GM23338 (cell line): Measurements from ENCODE around the gene DDI2. TPM values are rescaled to one million over a fixed set of nuclear protein-coding genes. Genes with fewer than 3 reads are reported as not detected.

Source experiments
- ATAC-seq: fragments of 200-7000 bp; cut with Tn5 transposase; 3 replicates; pipeline ENCODE4 v1.9.1; 2020
- DNase-seq: peaks from one replicate; pipeline ENCODE4 v3.0.0-alpha.2; 2015; ENCODE audit warnings: low spot score
- H2AFZ ChIP-seq: fragments of 200-600 bp; sonication (generic); 2 replicates; pipeline ENCODE4 v1.8.0; 2016; ENCODE audit warnings: antibody characterized with exemption, mild to moderate bottlenecking, moderate library complexity
- H3F3A ChIP-seq: fragments of 200-600 bp; sonication (generic); replicated peaks from 2 replicates; pipeline ENCODE4 v1.8.0; 2017; ENCODE audit warnings: antibody characterized with exemption, mixed run types, low read depth
- H3K27ac ChIP-seq: fragments of 200-600 bp; sonication (generic); 2 replicates; pipeline ENCODE4 v1.6.1; 2016; ENCODE audit warnings: low read depth
- H3K27me3 ChIP-seq: fragments of 200-600 bp; sonication (generic); 2 replicates; pipeline ENCODE4 v1.8.0; 2016; ENCODE audit warnings: mild to moderate bottlenecking, mixed run types, moderate library complexity; ENCODE audit not compliant: insufficient read depth
- H3K36me3 ChIP-seq: fragments of 200-600 bp; sonication (generic); 2 replicates; pipeline ENCODE4 v1.8.0; 2016; ENCODE audit warnings: mild to moderate bottlenecking; ENCODE audit not compliant: insufficient read depth
- H3K4me1 ChIP-seq: fragments of 200-600 bp; sonication (generic); 2 replicates; pipeline ENCODE4 v1.8.0; 2016; ENCODE audit warnings: mild to moderate bottlenecking, moderate library complexity; ENCODE audit not compliant: insufficient read depth
- H3K4me2 ChIP-seq: fragments of 200-600 bp; sonication (generic); 2 replicates; pipeline ENCODE4 v1.7.1; 2017; ENCODE audit warnings: mixed run types
- H3K4me3 ChIP-seq: fragments of 200-600 bp; sonication (generic); 2 replicates; pipeline ENCODE4 v1.6.1; 2016; ENCODE audit warnings: mixed run types
- H3K79me2 ChIP-seq: fragments of 200-600 bp; sonication (generic); replicated peaks from 2 replicates; pipeline ENCODE4 v1.8.0; 2017; ENCODE audit warnings: mild to moderate bottlenecking; ENCODE audit not compliant: insufficient read depth
- H3K9me2 ChIP-seq: fragments of 200-600 bp; sonication (generic); 2 replicates; pipeline ENCODE4 v1.8.0; 2017; ENCODE audit not compliant: insufficient read depth
- H4K20me1 ChIP-seq: fragments of 200-600 bp; sonication (generic); replicated peaks from 2 replicates; pipeline ENCODE4 v1.8.0; 2017; ENCODE audit warnings: mild to moderate bottlenecking; ENCODE audit not compliant: insufficient read depth
- H3K27ac Mint-ChIP-seq: 2 replicates; pipeline ENCODE4 v1.8.0; 2020; ENCODE audit warnings: inconsistent platforms, mild to moderate bottlenecking, moderate library complexity, mixed read lengths
- H3K27me3 Mint-ChIP-seq: 3 replicates; pipeline ENCODE4 v1.8.0; 2022; ENCODE audit warnings: low read depth, mild to moderate bottlenecking, moderate library complexity, mixed read lengths, inconsistent platforms; ENCODE audit not compliant: insufficient read depth, poor library complexity
- H3K36me3 Mint-ChIP-seq: 3 replicates; pipeline ENCODE4 v1.8.0; 2021; ENCODE audit warnings: low read depth, mild to moderate bottlenecking, inconsistent platforms, moderate library complexity, mixed read lengths
- H3K4me1 Mint-ChIP-seq: 3 replicates; pipeline ENCODE4 v1.8.0; 2020; ENCODE audit warnings: mild to moderate bottlenecking, inconsistent platforms, mixed read lengths
- H3K4me3 Mint-ChIP-seq: 3 replicates; pipeline ENCODE4 v1.8.0; 2021; ENCODE audit warnings: moderate library complexity, mild to moderate bottlenecking, inconsistent platforms, mixed read lengths
- H3K9me3 Mint-ChIP-seq: 3 replicates; pipeline ENCODE4 v1.8.0; 2020; ENCODE audit warnings: moderate library complexity, mild to moderate bottlenecking, inconsistent platforms, mixed read lengths
- CREB1 ChIP-seq: fragments of 250-450 bp; sonication (Bioruptor Pico); IDR thresholded peaks from 2 replicates; pipeline ENCODE4 v1.5.0; 2020; ENCODE audit warnings: low read depth, mild to moderate bottlenecking, moderate library complexity
- EZH2 ChIP-seq: fragments of 200-600 bp; sonication (generic); IDR thresholded peaks from one replicate; pipeline ENCODE4 v1.8.0; 2017; ENCODE audit warnings: antibody characterized with exemption, mild to moderate bottlenecking, low read depth; ENCODE audit not compliant: unreplicated experiment
- EZH2phosphoT487 ChIP-seq: fragments of 200-600 bp; sonication (generic); IDR thresholded peaks from one replicate; pipeline ENCODE4 v1.8.1; 2018; ENCODE audit warnings: antibody characterized with exemption; ENCODE audit not compliant: unreplicated experiment
- JUNB ChIP-seq: IDR thresholded peaks from one replicate; pipeline ENCODE4 v1.6.1; 2016; ENCODE audit warnings: antibody characterized with exemption; ENCODE audit not compliant: unreplicated experiment
- POLR2AphosphoS5 ChIP-seq: IDR thresholded peaks from 2 replicates; pipeline ENCODE4 v1.6.1; 2016; ENCODE audit warnings: antibody characterized with exemption, low read depth
- STAT1 ChIP-seq: IDR thresholded peaks from one replicate; pipeline ENCODE4 v1.6.1; 2016; ENCODE audit warnings: antibody characterized with exemption; ENCODE audit not compliant: unreplicated experiment
- ZNF331 ChIP-seq: fragments of 250-450 bp; sonication (Bioruptor Pico); IDR thresholded peaks from 2 replicates; pipeline ENCODE4 v1.5.0; 2020; ENCODE audit warnings: low read depth, mild to moderate bottlenecking, moderate library complexity
- polyA plus RNA-seq: library from polyadenylated mRNA; unstranded; fragments of >200 nt; fragmentation: Nextera tagmentation; extraction: Ambion mirVana; gene quantifications from 2 replicates; pipeline ENCODE4 v1.2.1, GENCODE V29; 2016
- total RNA-seq: library from RNA; depleted of rRNA; stranded (reverse); fragments of >200 nt; shearing (Covaris generic); gene quantifications from 2 replicates; pipeline ENCODE4 v1.2.3, GENCODE V29; 2014
- TF ChIP-seq, protein P1 (sequence below): IDR thresholded peaks from 2 replicates; pipeline ENCODE4 v1.6.1; 2016; ENCODE audit warnings: antibody characterized with exemption
- TF ChIP-seq, protein P2 (sequence below), 2 experiments: fragments of 200-600 bp in 1 of 2; sonication (generic) in 1 of 2; conservative IDR thresholded peaks; 2 replicates each; pipeline versions ENCODE4 v1.5.1 to v1.6.1; 2016 to 2017; ENCODE audit warnings: antibody characterized with exemption in 2 of 2, low read depth in 2 of 2, mild to moderate bottlenecking in 2 of 2, moderate library complexity in 1 of 2
- TF ChIP-seq, protein P3 (sequence below): IDR thresholded peaks from one replicate; pipeline ENCODE4 v1.6.1; 2018; ENCODE audit warnings: antibody characterized with exemption; ENCODE audit not compliant: unreplicated experiment

Gene DDI2
- total and polyA plus RNA-seq, 2 experiments from 2014 or later: 8.0 to 43.3 TPM

DNA sequence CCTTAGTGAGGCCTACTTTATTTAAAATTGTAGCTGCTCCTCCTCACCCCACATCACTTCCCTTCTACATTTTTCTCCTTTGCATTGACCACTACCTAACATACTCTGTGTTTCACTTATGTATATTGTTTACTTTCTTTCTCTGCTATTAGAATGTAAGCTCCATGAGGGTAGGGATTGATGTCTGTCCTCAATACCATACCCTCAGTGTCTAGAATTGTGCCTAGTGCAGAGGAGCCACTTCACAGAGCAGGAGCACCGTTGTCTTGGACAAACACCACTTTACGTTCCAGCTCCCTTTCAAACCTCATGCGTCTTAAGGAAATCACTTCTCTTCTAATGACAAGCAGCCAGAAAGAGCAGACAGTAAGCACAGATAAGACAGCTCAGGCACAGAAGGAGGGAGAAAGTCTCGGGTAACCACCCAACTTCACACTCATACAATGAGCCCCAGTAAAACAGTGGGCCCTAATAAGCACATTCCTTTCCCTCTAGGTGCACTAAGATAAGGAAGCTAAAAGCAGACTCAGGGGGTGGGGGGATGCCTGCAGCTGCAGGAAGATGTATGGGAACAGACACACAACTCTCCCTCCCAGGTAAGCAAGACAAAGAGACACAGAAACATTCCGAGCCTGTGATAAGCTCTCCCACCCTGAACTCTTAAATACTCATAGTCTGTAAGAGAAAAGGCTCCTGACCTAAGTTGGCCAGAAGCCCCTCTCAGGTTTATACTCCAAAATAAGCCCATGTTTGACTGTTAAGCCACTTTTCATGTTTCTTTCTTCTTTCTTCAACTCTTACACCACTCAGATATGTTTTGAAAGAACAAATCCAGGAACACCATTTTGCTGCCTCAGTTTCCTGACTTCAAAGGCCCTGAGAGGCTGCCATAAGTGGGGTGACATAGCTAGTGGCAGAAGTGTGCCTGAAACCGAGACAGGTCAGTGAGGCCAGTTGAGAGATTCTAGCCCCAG, 59.7 kb downstream of the DDI2 start (continued):
- TF ChIP-seq, protein P1, sequence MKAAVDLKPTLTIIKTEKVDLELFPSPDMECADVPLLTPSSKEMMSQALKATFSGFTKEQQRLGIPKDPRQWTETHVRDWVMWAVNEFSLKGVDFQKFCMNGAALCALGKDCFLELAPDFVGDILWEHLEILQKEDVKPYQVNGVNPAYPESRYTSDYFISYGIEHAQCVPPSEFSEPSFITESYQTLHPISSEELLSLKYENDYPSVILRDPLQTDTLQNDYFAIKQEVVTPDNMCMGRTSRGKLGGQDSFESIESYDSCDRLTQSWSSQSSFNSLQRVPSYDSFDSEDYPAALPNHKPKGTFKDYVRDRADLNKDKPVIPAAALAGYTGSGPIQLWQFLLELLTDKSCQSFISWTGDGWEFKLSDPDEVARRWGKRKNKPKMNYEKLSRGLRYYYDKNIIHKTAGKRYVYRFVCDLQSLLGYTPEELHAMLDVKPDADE: no peak
- TF ChIP-seq, protein P2, sequence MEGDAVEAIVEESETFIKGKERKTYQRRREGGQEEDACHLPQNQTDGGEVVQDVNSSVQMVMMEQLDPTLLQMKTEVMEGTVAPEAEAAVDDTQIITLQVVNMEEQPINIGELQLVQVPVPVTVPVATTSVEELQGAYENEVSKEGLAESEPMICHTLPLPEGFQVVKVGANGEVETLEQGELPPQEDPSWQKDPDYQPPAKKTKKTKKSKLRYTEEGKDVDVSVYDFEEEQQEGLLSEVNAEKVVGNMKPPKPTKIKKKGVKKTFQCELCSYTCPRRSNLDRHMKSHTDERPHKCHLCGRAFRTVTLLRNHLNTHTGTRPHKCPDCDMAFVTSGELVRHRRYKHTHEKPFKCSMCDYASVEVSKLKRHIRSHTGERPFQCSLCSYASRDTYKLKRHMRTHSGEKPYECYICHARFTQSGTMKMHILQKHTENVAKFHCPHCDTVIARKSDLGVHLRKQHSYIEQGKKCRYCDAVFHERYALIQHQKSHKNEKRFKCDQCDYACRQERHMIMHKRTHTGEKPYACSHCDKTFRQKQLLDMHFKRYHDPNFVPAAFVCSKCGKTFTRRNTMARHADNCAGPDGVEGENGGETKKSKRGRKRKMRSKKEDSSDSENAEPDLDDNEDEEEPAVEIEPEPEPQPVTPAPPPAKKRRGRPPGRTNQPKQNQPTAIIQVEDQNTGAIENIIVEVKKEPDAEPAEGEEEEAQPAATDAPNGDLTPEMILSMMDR (conservative IDR thresholded peaks at IDR 0.05; ENCODE audit: low read depth in 2 of 2): no peak
- TF ChIP-seq EZH2 (no peak), CREB1 (no peak)
- TF ChIP-seq, protein P3, sequence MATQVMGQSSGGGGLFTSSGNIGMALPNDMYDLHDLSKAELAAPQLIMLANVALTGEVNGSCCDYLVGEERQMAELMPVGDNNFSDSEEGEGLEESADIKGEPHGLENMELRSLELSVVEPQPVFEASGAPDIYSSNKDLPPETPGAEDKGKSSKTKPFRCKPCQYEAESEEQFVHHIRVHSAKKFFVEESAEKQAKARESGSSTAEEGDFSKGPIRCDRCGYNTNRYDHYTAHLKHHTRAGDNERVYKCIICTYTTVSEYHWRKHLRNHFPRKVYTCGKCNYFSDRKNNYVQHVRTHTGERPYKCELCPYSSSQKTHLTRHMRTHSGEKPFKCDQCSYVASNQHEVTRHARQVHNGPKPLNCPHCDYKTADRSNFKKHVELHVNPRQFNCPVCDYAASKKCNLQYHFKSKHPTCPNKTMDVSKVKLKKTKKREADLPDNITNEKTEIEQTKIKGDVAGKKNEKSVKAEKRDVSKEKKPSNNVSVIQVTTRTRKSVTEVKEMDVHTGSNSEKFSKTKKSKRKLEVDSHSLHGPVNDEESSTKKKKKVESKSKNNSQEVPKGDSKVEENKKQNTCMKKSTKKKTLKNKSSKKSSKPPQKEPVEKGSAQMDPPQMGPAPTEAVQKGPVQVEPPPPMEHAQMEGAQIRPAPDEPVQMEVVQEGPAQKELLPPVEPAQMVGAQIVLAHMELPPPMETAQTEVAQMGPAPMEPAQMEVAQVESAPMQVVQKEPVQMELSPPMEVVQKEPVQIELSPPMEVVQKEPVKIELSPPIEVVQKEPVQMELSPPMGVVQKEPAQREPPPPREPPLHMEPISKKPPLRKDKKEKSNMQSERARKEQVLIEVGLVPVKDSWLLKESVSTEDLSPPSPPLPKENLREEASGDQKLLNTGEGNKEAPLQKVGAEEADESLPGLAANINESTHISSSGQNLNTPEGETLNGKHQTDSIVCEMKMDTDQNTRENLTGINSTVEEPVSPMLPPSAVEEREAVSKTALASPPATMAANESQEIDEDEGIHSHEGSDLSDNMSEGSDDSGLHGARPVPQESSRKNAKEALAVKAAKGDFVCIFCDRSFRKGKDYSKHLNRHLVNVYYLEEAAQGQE: no peak

DNA sequence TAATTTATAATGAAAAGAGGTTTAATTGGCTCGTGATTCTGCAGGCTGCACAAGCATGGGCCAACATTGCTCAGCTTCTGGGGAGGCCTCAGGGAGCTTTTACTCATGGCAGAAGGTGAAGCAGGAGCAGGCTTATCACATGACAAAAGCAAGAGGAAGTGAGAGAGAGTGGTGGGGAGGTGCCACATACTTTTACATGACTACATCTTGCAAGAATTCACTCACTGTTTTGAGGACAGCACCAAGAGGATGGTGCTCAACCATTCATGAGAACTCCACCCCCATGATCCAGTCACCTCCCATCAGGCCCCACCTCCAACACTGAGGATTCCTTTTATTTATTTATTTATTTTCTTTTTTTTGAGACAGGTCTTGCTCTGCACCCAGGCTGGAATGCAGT, 61.3 kb downstream of the DDI2 start:
- peaks cover 7% of the 10 kb centered on the region; the same call in 1 of the 3 replicates for H3K36me3 Mint-ChIP-seq
- no peaks in the 10 kb centered on the region for H3K4me1 ChIP-seq
- no peak overlapping the region for H3K27ac Mint-ChIP-seq
- H3K27me3 ChIP-seq: no peaks in the 10 kb centered on the region
- H3K4me3 Mint-ChIP-seq: no peak overlapping the region
- ATAC-seq (peak; percentile 18; the same call in 1 of the 3 replicates), DNase-seq (peak; percentile 65)
- H3K36me3 ChIP-seq: no peaks in the 10 kb centered on the region
- H3K9me3 Mint-ChIP-seq: peaks cover 19% of the 10 kb centered on the region
- H3F3A ChIP-seq: 0 out of 2 replicates have a peak, but pooled peaks cover 2% of the 10 kb centered on the region
- H3K27ac ChIP-seq: no peak overlapping the region
- peaks cover 11% of the 10 kb centered on the region for H3K4me1 Mint-ChIP-seq
- no peak overlapping the region for H3K4me2 ChIP-seq
- H3K9me2 ChIP-seq: no peaks in the 10 kb centered on the region
- no peak overlapping the region for H3K4me3 ChIP-seq
- peaks cover 7% of the 10 kb centered on the region for H3K27me3 Mint-ChIP-seq
- H4K20me1 ChIP-seq: no peaks in the 10 kb centered on the region
- no peaks in the 10 kb centered on the region for H3K79me2 ChIP-seq
- no peak overlapping the region for H2AFZ ChIP-seq
- TF ChIP-seq JUNB (no peak), STAT1 (no peak), EZH2phosphoT487 (no peak), POLR2AphosphoS5 (no peak), CREB1 (no peak), ZNF331 (no peak)
- TF ChIP-seq, protein P1: no peak
- TF ChIP-seq, protein P2 (conservative IDR thresholded peaks at IDR 0.05; ENCODE audit: low read depth in 2 of 2): no peak
